Thoracic aorta (tissue), 2 donors: ENCODE results near the gene SORCS1. TPM values are rescaled to one million over a fixed set of nuclear protein-coding genes. Genes with fewer than 3 reads are reported as not detected.

ENCODE experiments used
- ATAC-seq: fragments of 150-250 bp; one replicate; pipeline ENCODE4 v1.8.0; 2017; ENCODE audit warnings: low read depth; ENCODE audit not compliant: insufficient number of reproducible peaks, low FRiP score
- DNase-seq: peaks from one replicate; pipeline ENCODE4 v3.0.0-alpha.2; 2020; ENCODE audit warnings: low spot score
- H3K27ac ChIP-seq, 2 donors: fragments of 200-600 bp; sonication (generic); 1 replicate in 1 of 2; 2 replicates in 1 of 2; pipeline ENCODE4 v1.5.1; 2016; ENCODE audit warnings: mild to moderate bottlenecking in 2 of 2, moderate library complexity in 2 of 2
- H3K27me3 ChIP-seq: fragments of 200-600 bp; sonication (generic); replicated peaks from 2 replicates; pipeline ENCODE4 v1.6.0; 2016; ENCODE audit warnings: mild to moderate bottlenecking; ENCODE audit not compliant: insufficient read depth
- H3K36me3 ChIP-seq: fragments of 200-600 bp; sonication (generic); one replicate; pipeline ENCODE4 v1.5.1; 2016
- H3K4me1 ChIP-seq, 2 donors: fragments of 200-600 bp; sonication (generic); 1 replicate in 1 of 2; 2 replicates in 1 of 2; pipeline versions ENCODE4 v1.5.1 to v1.6.0; 2016; ENCODE audit warnings: low read depth in 2 of 2, mild to moderate bottlenecking in 1 of 2; ENCODE audit not compliant: control insufficient read depth in 1 of 2
- H3K4me3 ChIP-seq: fragments of 200-600 bp; sonication (generic); 2 replicates; pipeline ENCODE4 v1.5.1; 2016; ENCODE audit warnings: mild to moderate bottlenecking
- H3K9me3 ChIP-seq: fragments of 200-600 bp; sonication (generic); 2 replicates; pipeline ENCODE4 v1.5.1; 2016
- total RNA-seq, 2 donors: library from RNA; depleted of rRNA; stranded (reverse); fragments of >200 nt; gene quantifications; one replicate each; pipeline versions ENCODE4 v1.1.0 to v1.2.3, GENCODE V29; 2016
- TF ChIP-seq, protein P1 (sequence below): fragments of 200-600 bp; sonication (generic); IDR thresholded peaks from one replicate; pipeline ENCODE4 v1.5.1; 2019; ENCODE audit warnings: antibody characterized with exemption

Gene SORCS1
- total RNA-seq, 2 donors from 2014 or later: 0.27 to 1.1 TPM

DNA sequence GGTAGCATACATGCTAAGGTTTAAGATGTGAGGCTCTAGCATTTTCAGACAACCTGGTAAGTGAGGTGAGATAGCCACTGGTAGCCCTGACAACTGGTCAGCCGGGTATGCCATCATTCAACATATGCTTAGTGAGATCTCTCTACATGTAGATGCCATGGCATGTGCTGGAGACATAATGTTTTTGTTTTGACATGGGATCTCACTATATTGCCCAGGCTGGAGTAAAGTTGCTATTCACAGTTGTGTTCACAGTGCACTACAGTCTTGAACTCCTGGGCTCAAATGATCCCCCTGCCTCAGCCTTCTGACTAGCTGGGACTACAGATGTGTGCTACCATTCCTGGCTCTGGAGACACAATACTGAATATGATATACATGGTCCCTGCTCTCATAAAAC is 437.3 kb downstream of the SORCS1 start:
- Histone ChIP-seq H3K27me3 (no peaks in the 10 kb centered on the region), H3K9me3 (no peaks in the 10 kb centered on the region), H3K4me1 (no peaks in the 10 kb centered on the region), H3K27ac (no peak overlapping the region), H3K4me3 (no peak overlapping the region), H3K36me3 (no peaks in the 10 kb centered on the region)
- no peak for ATAC-seq
- DNase-seq: no peak
- TF ChIP-seq, protein P1, sequence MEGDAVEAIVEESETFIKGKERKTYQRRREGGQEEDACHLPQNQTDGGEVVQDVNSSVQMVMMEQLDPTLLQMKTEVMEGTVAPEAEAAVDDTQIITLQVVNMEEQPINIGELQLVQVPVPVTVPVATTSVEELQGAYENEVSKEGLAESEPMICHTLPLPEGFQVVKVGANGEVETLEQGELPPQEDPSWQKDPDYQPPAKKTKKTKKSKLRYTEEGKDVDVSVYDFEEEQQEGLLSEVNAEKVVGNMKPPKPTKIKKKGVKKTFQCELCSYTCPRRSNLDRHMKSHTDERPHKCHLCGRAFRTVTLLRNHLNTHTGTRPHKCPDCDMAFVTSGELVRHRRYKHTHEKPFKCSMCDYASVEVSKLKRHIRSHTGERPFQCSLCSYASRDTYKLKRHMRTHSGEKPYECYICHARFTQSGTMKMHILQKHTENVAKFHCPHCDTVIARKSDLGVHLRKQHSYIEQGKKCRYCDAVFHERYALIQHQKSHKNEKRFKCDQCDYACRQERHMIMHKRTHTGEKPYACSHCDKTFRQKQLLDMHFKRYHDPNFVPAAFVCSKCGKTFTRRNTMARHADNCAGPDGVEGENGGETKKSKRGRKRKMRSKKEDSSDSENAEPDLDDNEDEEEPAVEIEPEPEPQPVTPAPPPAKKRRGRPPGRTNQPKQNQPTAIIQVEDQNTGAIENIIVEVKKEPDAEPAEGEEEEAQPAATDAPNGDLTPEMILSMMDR: no peak

DNA sequence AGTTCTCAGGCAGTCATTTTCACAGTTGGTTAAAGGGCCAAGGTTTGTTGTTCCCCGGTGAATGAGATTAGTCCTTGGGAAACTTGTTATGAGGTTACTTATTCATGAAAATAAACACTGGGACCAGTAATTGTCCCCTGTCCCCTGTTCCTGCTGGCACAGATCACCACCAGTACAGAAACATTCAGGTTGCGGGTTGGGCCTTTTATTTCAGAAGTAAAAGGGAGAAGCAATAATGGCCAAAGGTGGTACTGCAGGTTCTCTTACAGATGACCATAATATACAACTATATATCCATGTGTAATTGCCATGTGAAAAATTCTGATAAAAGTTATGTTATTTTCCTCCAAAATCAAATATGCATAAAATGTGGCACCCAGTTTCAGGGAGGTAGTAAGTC is 442.0 kb downstream of the SORCS1 start:
- Histone ChIP-seq H3K4me1 (no peaks in the 10 kb centered on the region), H3K27ac (no peak overlapping the region), H3K36me3 (no peaks in the 10 kb centered on the region), H3K4me3 (no peak overlapping the region), H3K9me3 (no peaks in the 10 kb centered on the region), H3K27me3 (no peaks in the 10 kb centered on the region)
- no peak for ATAC-seq
- TF ChIP-seq, protein P1: no peak
- no peak for DNase-seq

DNA sequence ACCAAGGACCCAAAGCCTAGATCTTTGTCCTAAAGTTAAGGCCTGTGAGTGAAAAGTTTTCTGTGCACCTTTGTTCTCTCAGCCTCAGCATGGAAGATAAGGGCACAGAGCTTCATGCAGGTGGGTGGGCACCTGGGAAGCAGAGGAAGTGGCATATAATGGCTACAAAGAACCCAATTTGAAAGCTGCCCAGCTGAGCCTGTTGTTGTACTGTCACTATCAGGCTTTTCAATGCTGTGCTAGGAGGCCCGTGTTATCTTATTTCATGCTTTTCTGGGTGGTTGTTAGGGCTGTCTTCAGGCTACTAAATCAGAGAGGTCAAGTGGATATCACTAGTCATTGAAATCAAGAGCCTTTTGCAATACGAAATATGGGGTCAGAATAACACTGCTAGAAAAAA is 443.8 kb downstream of the SORCS1 start:
- Histone ChIP-seq H3K4me1 (no peaks in the 10 kb centered on the region), H3K9me3 (no peaks in the 10 kb centered on the region), H3K27ac (no peak overlapping the region), H3K36me3 (no peaks in the 10 kb centered on the region), H3K27me3 (no peaks in the 10 kb centered on the region), H3K4me3 (no peak overlapping the region)
- no peak for DNase-seq
- TF ChIP-seq, protein P1: no peak
- no peak for ATAC-seq

DNA sequence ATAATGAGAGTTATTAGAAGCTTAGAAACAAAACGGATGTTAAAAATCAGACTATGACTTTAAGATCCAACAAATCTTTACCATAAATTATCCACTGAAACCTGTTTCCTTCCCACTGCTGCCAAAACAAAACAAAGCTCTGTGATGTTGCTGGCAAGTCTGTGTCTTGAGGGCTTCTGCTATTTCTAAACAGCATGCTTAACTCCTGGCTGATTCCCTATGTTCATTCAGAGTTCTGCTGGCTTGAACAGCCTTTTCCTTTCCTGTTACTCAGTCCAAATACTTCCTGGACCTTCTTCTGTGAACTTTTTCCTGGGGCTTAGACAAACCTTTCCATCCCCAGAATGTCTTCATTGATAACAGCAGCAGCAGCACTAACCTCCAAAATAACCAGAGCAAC is 448.1 kb downstream of the SORCS1 start:
- Histone ChIP-seq H3K9me3 (no peaks in the 10 kb centered on the region), H3K27ac (no peak overlapping the region), H3K27me3 (no peaks in the 10 kb centered on the region), H3K36me3 (no peaks in the 10 kb centered on the region), H3K4me1 (no peaks in the 10 kb centered on the region), H3K4me3 (no peak overlapping the region)
- no peak for DNase-seq
- TF ChIP-seq, protein P1: no peak
- ATAC-seq: no peak

DNA sequence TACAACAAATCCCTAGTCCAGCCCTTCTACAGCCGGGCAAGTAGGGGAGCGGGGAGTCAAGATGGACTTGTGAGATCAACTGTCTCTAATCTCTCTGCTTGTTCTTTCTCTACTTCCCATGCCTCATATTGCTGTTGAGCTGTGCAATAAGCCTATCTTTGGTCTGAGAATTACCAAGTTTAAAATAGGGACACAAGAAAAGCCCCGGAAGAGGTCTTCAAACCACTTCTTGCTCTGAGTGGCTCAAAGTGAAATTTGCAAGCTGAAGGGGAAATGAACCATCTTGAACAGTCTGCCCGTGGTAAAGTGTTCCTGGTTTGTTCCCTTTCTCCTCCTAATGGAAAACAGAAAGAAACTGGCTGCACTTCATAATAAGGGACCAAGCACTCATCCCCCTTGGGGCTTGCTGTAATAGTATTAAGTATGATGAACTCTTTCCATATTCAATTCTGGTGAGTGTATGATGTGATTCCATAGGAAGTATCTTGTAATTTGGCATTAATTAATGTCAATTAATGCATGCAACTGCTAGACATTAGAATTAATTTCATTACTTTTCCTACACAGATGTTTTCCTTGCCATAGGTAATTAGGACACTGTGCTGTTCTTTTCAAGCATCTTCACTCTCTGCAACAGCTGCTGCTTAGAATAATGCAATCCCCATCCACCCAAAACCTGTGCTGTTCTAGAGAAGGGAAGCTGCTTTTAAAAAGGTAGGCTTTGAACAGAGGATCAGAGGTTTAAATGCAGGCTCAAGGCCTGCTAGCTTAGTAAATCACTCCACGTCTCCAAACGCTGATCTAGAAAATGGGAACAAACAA is 449.6 kb downstream of the SORCS1 start:
- H3K4me1 ChIP-seq: no peaks in the 10 kb centered on the region
- no peak for DNase-seq
- no peaks in the 10 kb centered on the region for H3K36me3 ChIP-seq
- H3K27me3 ChIP-seq: no peaks in the 10 kb centered on the region
- H3K4me3 ChIP-seq: no peak overlapping the region
- H3K27ac ChIP-seq: no peak overlapping the region
- H3K9me3 ChIP-seq: no peaks in the 10 kb centered on the region
- no peak for ATAC-seq
- TF ChIP-seq, protein P1: no peak
